HG03432 (cell line): ENCODE results near the gene BTBD7.

ENCODE experiments used
- ATAC-seq: cut with Tn5 transposase; IDR thresholded peaks from one replicate; pipeline ENCODE4 v1.9.1; 2021; ENCODE audit warnings: mild to moderate bottlenecking, moderate library complexity; ENCODE audit not compliant: unreplicated experiment

The BTBD7 gene

DNA sequence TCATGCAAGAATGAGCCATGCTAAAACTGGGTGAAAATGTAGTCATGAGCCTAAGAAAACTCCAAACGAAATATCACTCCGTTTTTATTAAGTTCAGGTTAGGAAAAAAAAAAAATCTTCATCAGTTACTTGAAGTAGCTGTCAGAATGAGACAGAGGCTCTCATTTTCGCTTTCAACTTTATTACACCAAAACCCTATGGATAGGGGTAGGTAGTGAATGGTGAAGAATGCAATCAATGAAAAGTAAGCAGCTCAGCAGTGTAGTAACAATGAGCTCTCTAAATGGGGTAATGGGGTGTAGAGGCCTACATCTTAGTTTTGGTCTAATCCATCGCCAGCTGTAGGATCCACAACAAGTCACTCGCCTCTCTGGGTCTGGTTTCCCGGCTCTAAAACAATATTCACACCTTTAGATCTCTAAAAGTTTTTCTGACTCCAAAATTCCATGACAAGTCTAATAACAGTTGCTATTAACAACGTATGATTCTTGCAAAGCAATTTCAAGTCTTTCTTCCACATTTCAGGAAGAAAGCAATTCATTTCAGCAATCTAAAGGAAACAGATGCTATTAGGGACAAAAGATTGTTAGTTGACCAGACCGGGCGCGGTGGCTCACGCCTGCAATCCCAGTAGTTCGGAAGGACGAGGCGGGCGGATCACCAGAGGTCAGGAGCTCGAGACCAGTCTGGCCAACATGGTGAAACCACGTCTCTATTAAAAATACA, 1.7 kb downstream of the BTBD7 start:
- ATAC-seq: no peak

DNA sequence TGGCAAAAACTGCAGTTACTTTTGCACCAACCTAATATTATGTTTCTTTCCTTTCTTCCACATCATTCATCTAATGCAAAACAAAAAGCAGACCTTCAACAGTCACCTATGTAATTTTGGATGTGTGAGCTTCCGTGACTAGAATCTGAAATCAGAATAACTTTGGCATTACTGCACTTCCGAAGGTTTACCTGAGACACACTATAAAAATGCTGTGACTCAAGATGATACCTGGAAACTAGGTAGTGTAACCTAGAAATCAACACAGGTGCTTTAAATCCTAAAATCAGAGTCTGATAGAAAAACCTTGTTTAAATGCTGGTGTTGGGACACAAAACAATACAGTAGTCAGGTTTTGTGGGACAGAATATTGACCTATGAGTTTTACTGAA, 2.2 kb downstream of the BTBD7 start:
- no peak for ATAC-seq

- no peak for ATAC-seq
These were observed 2.7 kb downstream of the BTBD7 start for GRCh38 chr14:93329965-93330608.

GRCh38 chr14:93328546-93328945, 4.3 kb downstream of the BTBD7 start:
- ATAC-seq: no peak

DNA sequence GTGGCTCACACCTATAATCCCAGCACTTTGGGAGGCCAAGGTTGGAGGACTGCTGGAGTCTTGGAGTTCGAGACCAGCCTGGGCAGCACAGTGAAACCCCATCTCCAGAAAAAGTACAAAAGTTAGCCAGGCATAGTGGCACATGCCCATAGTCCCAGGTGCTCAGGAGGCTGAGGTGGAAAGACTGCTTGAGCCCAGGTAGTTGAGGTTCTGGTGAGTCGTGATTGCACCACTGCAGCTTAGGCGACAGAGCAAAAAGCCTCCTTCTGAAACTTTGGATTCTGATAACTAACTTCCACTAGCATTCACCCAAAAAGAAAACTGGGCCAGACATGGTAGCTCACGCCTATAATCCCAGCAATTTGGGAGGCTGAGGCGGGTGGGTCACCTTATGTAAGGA, 6.6 kb downstream of the BTBD7 start:
- ATAC-seq: no peak

- no peak for ATAC-seq
These were observed 9.1 kb downstream of the BTBD7 start for GRCh38 chr14:93323600-93324174.

GRCh38 chr14:93322929-93323599, 9.8 kb downstream of the BTBD7 start:
- ATAC-seq: no peak

- ATAC-seq: no peak
These were observed 12.3 kb downstream of the BTBD7 start for GRCh38 chr14:93320489-93320888.

- peak; percentile 55 for ATAC-seq
These were observed 12.9 kb downstream of the BTBD7 start for GRCh38 chr14:93319958-93320357.

- ATAC-seq: peak; percentile 35
These were observed 13.3 kb downstream of the BTBD7 start for GRCh38 chr14:93319494-93319893.

DNA sequence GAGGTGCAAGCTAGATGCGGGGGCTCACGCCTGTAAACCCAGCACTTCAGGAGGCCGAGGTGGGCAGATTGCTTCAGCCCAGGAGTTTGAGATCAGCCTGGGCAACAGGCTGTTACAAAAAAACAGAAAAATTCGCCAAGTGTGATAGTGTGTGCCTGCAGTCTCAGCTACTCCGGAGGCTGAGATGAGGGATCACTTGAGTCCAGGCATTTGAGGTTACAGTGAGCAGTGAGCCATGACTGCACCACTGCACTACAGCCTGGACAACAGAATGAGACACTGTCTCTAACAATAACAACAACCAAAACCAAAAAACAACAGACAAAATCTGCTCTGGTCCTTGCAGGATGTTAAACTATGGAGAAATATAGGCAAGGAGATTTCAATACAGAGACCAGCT, 13.9 kb downstream of the BTBD7 start:
- ATAC-seq: peak; percentile 56

- no peak for ATAC-seq
These were observed 14.7 kb downstream of the BTBD7 start for GRCh38 chr14:93317875-93318807.

DNA sequence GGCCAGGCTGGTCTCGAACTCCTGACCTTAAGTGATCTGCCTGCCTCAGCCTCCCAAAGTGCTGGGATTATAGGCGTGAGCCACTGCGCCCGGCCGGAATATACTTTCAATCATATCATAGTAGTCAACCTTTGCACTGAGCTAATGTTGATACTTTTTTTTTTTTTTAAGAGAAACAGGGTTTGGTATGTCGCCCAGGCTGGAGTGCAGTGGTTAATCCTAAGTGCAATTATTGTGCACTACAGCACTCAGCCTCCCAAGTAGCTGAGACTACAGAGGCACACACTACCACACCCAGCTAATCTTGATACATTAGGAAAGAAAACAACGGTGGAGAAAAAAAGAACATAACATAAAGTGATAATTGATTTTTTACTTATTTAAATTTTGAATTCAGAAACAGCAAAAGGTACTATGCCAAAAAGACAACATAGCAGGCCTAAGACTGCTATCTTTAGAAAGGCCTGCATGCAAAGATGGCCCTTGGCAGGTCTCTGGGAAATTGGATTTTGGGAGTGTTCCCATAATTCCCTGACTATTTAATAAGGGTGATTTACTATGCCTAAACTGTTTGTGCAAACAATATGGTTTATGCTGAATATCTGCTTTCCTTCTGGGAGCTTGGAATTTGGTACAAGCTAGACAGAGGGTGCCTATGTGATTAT, 15.5 kb downstream of the BTBD7 start:
- no peak for ATAC-seq

- no peak for ATAC-seq
These were observed 16.1 kb downstream of the BTBD7 start for GRCh38 chr14:93316716-93317115.

GRCh38 chr14:93315575-93315974, 17.3 kb downstream of the BTBD7 start:
- ATAC-seq: no peak

DNA sequence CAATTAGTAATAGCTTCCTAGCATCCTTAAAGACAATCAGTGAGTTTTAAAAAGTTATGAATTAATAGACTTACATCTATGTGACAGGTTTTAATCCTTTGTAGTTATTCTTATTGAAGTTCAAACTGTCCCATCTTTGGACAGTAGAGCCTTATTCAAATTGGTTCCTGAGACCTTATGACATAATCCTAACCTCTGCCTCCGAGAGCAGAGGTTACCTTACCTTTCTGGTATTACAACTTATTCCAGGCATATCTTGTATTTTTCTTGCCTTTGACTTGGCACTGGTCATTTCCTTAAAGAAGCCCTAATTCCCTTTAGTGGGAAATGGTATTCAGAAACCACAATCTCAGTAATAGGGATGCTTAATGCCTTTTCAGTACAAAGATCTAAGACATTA, 21.8 kb downstream of the BTBD7 start:
- ATAC-seq: no peak

- ATAC-seq: no peak
These were observed 23.3 kb downstream of the BTBD7 start for GRCh38 chr14:93309427-93309966.

- no peak for ATAC-seq
These were observed 24.0 kb downstream of the BTBD7 start for GRCh38 chr14:93308686-93309345.

DNA sequence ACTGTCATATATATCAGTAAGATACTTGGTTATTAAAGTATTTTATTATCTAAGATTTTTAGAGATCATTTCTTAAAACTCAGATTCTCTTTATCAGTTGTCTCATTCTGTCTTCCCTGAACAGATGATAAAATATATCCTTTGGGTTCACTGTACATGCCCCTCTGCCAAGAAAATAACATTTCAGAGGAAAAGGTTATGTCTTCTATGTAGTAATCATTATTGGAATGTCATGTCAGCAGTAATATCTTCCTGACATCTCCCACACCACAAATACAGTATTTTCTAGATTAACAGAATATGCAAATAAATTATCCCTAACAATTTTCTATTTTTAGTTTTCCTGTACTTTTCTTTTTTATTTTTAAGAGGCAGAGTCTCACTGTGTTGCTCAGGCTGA, 26.0 kb downstream of the BTBD7 start:
- ATAC-seq: no peak
